Activated naive CD8-positive, alpha-beta T cell treated with anti-CD3 and anti-CD28 coated beads, Interleukin-2, amount 10 ng/mL, durations not matched to agents 7 days and 5 days (primary cell): ENCODE measurements around the gene EGFR. TPM values are rescaled to one million over a fixed set of nuclear protein-coding genes. Genes with fewer than 3 reads are reported as not detected.

Experiments
- ATAC-seq: fragments of 150-1000 bp; cut with Tn5 transposase; one replicate; pipeline ENCODE4 v1.10.0; 2021; ENCODE audit warnings: low read depth, moderate library complexity
- POLR2A ChIA-PET: fragments of 350-600 bp; sonication (Branson Sonifier 250); formaldehyde crosslinking; loops from one replicate; lab custom pipeline; 2021; ENCODE audit warnings: antibody characterized with exemption; lab: Charles Lee
- DNase-seq: peaks from one replicate; pipeline ENCODE4 v3.0.0; 2021
- H3K27ac Mint-ChIP-seq: one replicate; pipeline ENCODE4 v1.8.0; 2022; ENCODE audit warnings: mild to moderate bottlenecking, mixed read lengths
- H3K27me3 Mint-ChIP-seq: one replicate; pipeline ENCODE4 v1.8.0; 2022; ENCODE audit warnings: mild to moderate bottlenecking, moderate library complexity, mixed read lengths
- H3K36me3 Mint-ChIP-seq: one replicate; pipeline ENCODE4 v1.8.0; 2021; ENCODE audit warnings: mild to moderate bottlenecking, mixed read lengths
- H3K4me1 Mint-ChIP-seq: one replicate; pipeline ENCODE4 v1.8.0; 2021; ENCODE audit warnings: mixed read lengths
- H3K4me3 Mint-ChIP-seq: one replicate; pipeline ENCODE4 v1.8.0; 2022; ENCODE audit warnings: mild to moderate bottlenecking, moderate library complexity, mixed read lengths
- H3K9me3 Mint-ChIP-seq: one replicate; pipeline ENCODE4 v1.8.0; 2021; ENCODE audit warnings: mixed read lengths
- total RNA-seq, 2 experiments: library from RNA; stranded (reverse); gene quantifications; one replicate each; pipeline ENCODE4 v1.2.3, GENCODE V29; 2021

EGFR gene
- total RNA-seq, 2 experiments from 2014 or later, result not detected

- DNase-seq, result no peak
- no peak for ATAC-seq
Observed at GRCh38 chr7:55205124-55205955, 186.5 kb downstream of the EGFR start.

GRCh38 chr7:55206235-55207029 is 187.6 kb downstream of the EGFR start:
- H3K27me3 Mint-ChIP-seq, result no peaks in the 10 kb centered on the region
- no peaks in the 10 kb centered on the region for H3K9me3 Mint-ChIP-seq
- no peak overlapping the region for H3K27ac Mint-ChIP-seq
- POLR2A ChIA-PET, result no interaction called here
- no peaks in the 10 kb centered on the region for H3K4me1 Mint-ChIP-seq
- H3K4me3 Mint-ChIP-seq, result no peak overlapping the region
- H3K36me3 Mint-ChIP-seq, result no peaks in the 10 kb centered on the region
- ATAC-seq (no peak), DNase-seq (no peak)

More at GRCh38 chr7:55205124-55205955, 186.5 kb downstream of the EGFR start:
- no peaks in the 10 kb centered on the region for H3K4me1 Mint-ChIP-seq
- H3K4me3 Mint-ChIP-seq, result no peak overlapping the region
- no peaks in the 10 kb centered on the region for H3K36me3 Mint-ChIP-seq
- no peak overlapping the region for H3K27ac Mint-ChIP-seq
- H3K27me3 Mint-ChIP-seq, result no peaks in the 10 kb centered on the region
- no peaks in the 10 kb centered on the region for H3K9me3 Mint-ChIP-seq
- POLR2A ChIA-PET, result no interaction called here

GRCh38 chr7:55207436-55208125 is 188.8 kb downstream of the EGFR start:
- POLR2A ChIA-PET, result no interaction called here
- Mint-ChIP-seq H3K4me3 (no peak overlapping the region), H3K27me3 (peaks cover 2% of the 10 kb centered on the region), H3K9me3 (no peaks in the 10 kb centered on the region), H3K27ac (no peak overlapping the region), H3K36me3 (no peaks in the 10 kb centered on the region), H3K4me1 (no peaks in the 10 kb centered on the region)
- DNase-seq (no peak), ATAC-seq (no peak)

- no peaks in the 10 kb centered on the region for H3K9me3 Mint-ChIP-seq
- H3K27ac Mint-ChIP-seq, result no peak overlapping the region
- POLR2A ChIA-PET, result no interaction called here
- H3K27me3 Mint-ChIP-seq, result peaks cover 2% of the 10 kb centered on the region
- DNase-seq (no peak), ATAC-seq (no peak)
- no peak overlapping the region for H3K4me3 Mint-ChIP-seq
- no peaks in the 10 kb centered on the region for H3K36me3 Mint-ChIP-seq
- H3K4me1 Mint-ChIP-seq, result no peaks in the 10 kb centered on the region
Observed at GRCh38 chr7:55209366-55209765, 190.5 kb downstream of the EGFR start.

GRCh38 chr7:55210176-55210575 is 191.4 kb downstream of the EGFR start:
- H3K9me3 Mint-ChIP-seq, result no peaks in the 10 kb centered on the region
- peaks cover 2% of the 10 kb centered on the region for H3K27me3 Mint-ChIP-seq
- no peaks in the 10 kb centered on the region for H3K36me3 Mint-ChIP-seq
- no peak overlapping the region for H3K4me3 Mint-ChIP-seq
- ATAC-seq (no peak), DNase-seq (no peak)
- no peak overlapping the region for H3K27ac Mint-ChIP-seq
- POLR2A ChIA-PET, result no interaction called here
- H3K4me1 Mint-ChIP-seq, result no peaks in the 10 kb centered on the region

DNA sequence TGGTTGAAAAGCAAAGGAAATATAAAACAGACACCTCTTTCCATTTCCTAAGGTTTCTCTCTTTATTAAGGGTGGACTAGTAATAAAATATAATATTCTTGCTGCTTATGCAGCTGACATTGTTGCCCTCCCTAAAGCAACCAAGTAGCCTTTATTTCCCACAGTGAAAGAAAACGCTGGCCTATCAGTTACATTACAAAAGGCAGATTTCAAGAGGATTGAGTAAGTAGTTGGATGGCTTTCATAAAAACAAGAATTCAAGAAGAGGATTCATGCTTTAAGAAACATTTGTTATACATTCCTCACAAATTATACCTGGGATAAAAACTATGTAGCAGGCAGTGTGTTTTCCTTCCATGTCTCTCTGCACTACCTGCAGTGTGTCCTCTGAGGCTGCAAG is 191.9 kb downstream of the EGFR start:
- no peaks in the 10 kb centered on the region for H3K36me3 Mint-ChIP-seq
- POLR2A ChIA-PET, result no interaction called here
- ATAC-seq, result no peak
- H3K27ac Mint-ChIP-seq, result no peak overlapping the region
- H3K4me1 Mint-ChIP-seq, result no peaks in the 10 kb centered on the region
- no peak for DNase-seq
- H3K9me3 Mint-ChIP-seq, result no peaks in the 10 kb centered on the region
- H3K4me3 Mint-ChIP-seq, result no peak overlapping the region
- peaks cover 2% of the 10 kb centered on the region for H3K27me3 Mint-ChIP-seq

DNA sequence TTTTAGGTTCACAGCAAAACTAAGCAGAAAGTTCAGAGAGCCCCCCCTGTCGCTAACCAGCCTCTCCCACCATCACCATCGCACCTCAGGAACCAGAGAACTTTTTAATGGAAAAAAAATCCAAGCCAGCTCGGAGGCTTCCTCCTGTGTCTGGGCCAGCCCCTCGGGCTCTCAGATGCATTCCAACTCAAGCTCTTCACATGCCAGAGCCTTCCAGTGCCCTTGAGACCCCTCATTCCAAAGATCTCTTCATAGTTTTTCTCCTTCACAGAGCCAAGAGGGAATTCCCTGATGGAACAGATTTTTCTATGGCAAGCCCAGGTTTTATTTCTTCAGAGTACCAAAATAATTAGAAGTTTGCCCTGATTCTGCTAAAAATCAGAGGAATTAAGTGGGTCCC is 192.9 kb downstream of the EGFR start:
- Mint-ChIP-seq H3K27me3 (peaks cover 2% of the 10 kb centered on the region), H3K36me3 (no peaks in the 10 kb centered on the region)

GRCh38 chr7:55212176-55212575 is 193.4 kb downstream of the EGFR start:
- Mint-ChIP-seq H3K4me3 (no peak overlapping the region), H3K4me1 (no peaks in the 10 kb centered on the region), H3K36me3 (no peaks in the 10 kb centered on the region), H3K9me3 (no peaks in the 10 kb centered on the region), H3K27ac (no peak overlapping the region), H3K27me3 (peaks cover 2% of the 10 kb centered on the region)
- no peak for ATAC-seq
- POLR2A ChIA-PET, result no interaction called here
- DNase-seq, result no peak

More for the DNA sequence above, 192.9 kb downstream of the EGFR start:
- Mint-ChIP-seq H3K27ac (no peak overlapping the region), H3K4me3 (no peak overlapping the region), H3K9me3 (no peaks in the 10 kb centered on the region), H3K4me1 (no peaks in the 10 kb centered on the region)
- DNase-seq, result no peak
- POLR2A ChIA-PET, result no interaction called here
- ATAC-seq, result no peak

GRCh38 chr7:55212838-55213237 is 194.0 kb downstream of the EGFR start:
- H3K27me3 Mint-ChIP-seq, result peaks cover 2% of the 10 kb centered on the region
- POLR2A ChIA-PET, result no interaction called here
- H3K4me1 Mint-ChIP-seq, result no peaks in the 10 kb centered on the region
- H3K36me3 Mint-ChIP-seq, result no peaks in the 10 kb centered on the region
- H3K27ac Mint-ChIP-seq, result no peak overlapping the region
- no peak overlapping the region for H3K4me3 Mint-ChIP-seq
- no peak for DNase-seq
- no peaks in the 10 kb centered on the region for H3K9me3 Mint-ChIP-seq
- ATAC-seq, result no peak

DNA sequence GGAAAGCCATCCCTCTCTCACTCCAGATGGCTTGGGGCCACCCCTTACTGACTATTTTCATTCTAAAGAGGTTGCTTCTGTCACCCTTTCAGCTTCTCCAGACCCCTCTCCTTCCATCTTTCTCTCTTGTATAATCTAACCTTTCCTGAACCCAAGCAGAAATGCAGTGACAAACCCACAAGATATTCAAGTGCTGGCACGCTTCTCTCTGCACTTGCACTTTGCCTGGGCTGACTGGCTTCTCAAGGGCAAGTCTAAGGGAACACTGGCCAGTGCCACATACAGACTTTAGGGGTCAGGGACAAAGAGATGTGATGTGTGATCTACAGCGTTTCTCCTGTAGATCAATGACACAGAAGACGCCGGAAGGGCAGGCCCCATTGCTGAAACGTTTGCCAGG is 195.9 kb downstream of the EGFR start:
- H3K9me3 Mint-ChIP-seq, result no peaks in the 10 kb centered on the region
- ATAC-seq (no peak), DNase-seq (no peak)
- H3K4me3 Mint-ChIP-seq, result no peak overlapping the region
- H3K27me3 Mint-ChIP-seq, result peaks cover 2% of the 10 kb centered on the region
- no peak overlapping the region for H3K27ac Mint-ChIP-seq
- no peaks in the 10 kb centered on the region for H3K4me1 Mint-ChIP-seq
- no peaks in the 10 kb centered on the region for H3K36me3 Mint-ChIP-seq
- POLR2A ChIA-PET, result no interaction called here

DNA sequence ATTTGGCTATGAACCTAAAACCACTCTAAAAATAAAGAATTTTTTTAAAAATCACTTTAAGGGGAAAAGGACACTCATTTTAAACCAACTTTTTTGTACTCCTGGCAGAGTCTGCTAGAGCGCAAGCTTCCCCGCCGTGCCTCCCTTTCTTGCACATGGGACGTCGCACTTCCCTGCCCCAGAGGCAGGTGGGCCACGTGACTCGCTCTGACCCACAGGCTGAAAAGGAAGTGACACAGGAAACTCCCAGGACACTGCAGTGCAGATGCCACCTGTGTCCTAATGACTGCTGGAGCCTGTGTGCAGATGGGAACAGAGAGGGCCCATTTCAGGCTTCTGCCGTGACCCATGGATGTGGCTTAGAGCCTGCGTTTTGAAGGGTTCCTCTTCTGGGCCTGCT is 204.2 kb downstream of the EGFR start:
- Mint-ChIP-seq H3K9me3 (peaks cover 3% of the 10 kb centered on the region), H3K36me3 (no peaks in the 10 kb centered on the region), H3K27ac (no peak overlapping the region), H3K4me1 (no peaks in the 10 kb centered on the region), H3K27me3 (peaks cover 3% of the 10 kb centered on the region), H3K4me3 (no peak overlapping the region)
- ATAC-seq (no peak), DNase-seq (no peak)
- POLR2A ChIA-PET, result no interaction called here

DNA sequence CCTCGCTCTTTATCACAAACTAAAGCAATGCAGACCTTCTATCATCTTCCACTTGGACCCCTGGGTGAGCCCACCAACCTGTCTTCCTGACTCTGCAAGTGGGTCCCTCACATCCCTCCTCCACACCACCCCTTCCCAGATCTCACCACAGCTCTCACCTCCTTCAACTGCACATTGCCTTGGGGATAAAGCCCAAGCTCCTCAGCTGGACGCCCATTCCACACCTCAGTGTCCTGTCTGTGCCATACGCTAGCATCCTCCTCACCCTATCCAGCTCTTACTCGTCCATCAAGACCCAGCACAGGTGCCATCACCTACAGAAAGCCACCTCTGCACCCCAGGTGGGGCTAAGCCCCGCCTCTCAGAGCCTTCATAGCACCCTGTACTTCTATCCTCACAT is 205.3 kb downstream of the EGFR start:
- H3K27ac Mint-ChIP-seq, result no peak overlapping the region
- peaks cover 5% of the 10 kb centered on the region for H3K9me3 Mint-ChIP-seq
- DNase-seq, result no peak
- no peaks in the 10 kb centered on the region for H3K36me3 Mint-ChIP-seq
- no peak overlapping the region for H3K4me3 Mint-ChIP-seq
- no peaks in the 10 kb centered on the region for H3K4me1 Mint-ChIP-seq
- peaks cover 3% of the 10 kb centered on the region for H3K27me3 Mint-ChIP-seq
- POLR2A ChIA-PET, result no interaction called here
- no peak for ATAC-seq

GRCh38 chr7:55224810-55225209 is 206.0 kb downstream of the EGFR start:
- Mint-ChIP-seq H3K4me3 (no peak overlapping the region), H3K9me3 (peaks cover 8% of the 10 kb centered on the region), H3K27ac (no peak overlapping the region), H3K27me3 (peaks cover 5% of the 10 kb centered on the region), H3K4me1 (no peaks in the 10 kb centered on the region), H3K36me3 (no peaks in the 10 kb centered on the region)
- POLR2A ChIA-PET, result no interaction called here
- ATAC-seq (no peak), DNase-seq (no peak)
